H4 (cell line): ENCODE measurements around the gene CD59. TPM values are rescaled to one million over a fixed set of nuclear protein-coding genes. Genes with fewer than 3 reads are reported as not detected.
"Not testable (repeated sequence)": the region's sequence is repeated elsewhere in the genome, so short reads cannot be mapped to it uniquely, and the experiment has no call there.

Experiments used
- DNase-seq: peaks from one replicate; pipeline ENCODE4 v3.0.0-alpha.2; 2015; ENCODE audit warnings: low spot score
- total RNA-seq: library from RNA; depleted of rRNA; stranded (reverse); fragments of >200 nt; shearing (Covaris generic); gene quantifications from 2 replicates; pipeline ENCODE4 v1.2.3, GENCODE V29; 2014; rRNA removed

The CD59 gene
- total RNA-seq, 1 experiment from 2014 or later = 287 TPM

- no peak for DNase-seq
Measured at GRCh38 chr11:33667819-33668467, 68.3 kb downstream of the CD59 start.

GRCh38 chr11:33665350-33666106 lies 70.7 kb downstream of the CD59 start:
- no peak for DNase-seq

GRCh38 chr11:33664827-33665226 lies 71.4 kb downstream of the CD59 start:
- no peak for DNase-seq

GRCh38 chr11:33664166-33664565 lies 72.1 kb downstream of the CD59 start:
- DNase-seq = no peak

GRCh38 chr11:33663121-33663520 lies 73.1 kb downstream of the CD59 start:
- DNase-seq = no peak

GRCh38 chr11:33661526-33661925 lies 74.7 kb downstream of the CD59 start:
- DNase-seq = not testable (repeated sequence)

- DNase-seq = no peak
Measured at GRCh38 chr11:33660962-33661361, 75.3 kb downstream of the CD59 start.

GRCh38 chr11:33659370-33660139 lies 76.7 kb downstream of the CD59 start:
- DNase-seq = no peak

GRCh38 chr11:33658195-33658900 lies 77.9 kb downstream of the CD59 start:
- no peak for DNase-seq

GRCh38 chr11:33657757-33658156 lies 78.5 kb downstream of the CD59 start:
- DNase-seq = no peak

- DNase-seq = no peak
Measured at GRCh38 chr11:33656768-33657167, 79.5 kb downstream of the CD59 start.

- DNase-seq = no peak
Measured at GRCh38 chr11:33655842-33656600, 80.2 kb downstream of the CD59 start.

GRCh38 chr11:33654594-33654993 lies 81.6 kb downstream of the CD59 start:
- DNase-seq = no peak

Other genes with a start within 250 kb of the CD59 start
- gene C11orf91, start 35.6 kb downstream of the CD59 start, total RNA-seq = not detected in 2 replicates
- gene FBXO3, start 38.1 kb upstream of the CD59 start, total RNA-seq = 49.9 and 62.1 TPM in 2 replicates
- gene LMO2, start 155.7 kb upstream of the CD59 start, total RNA-seq = 1.4 and 1.5 TPM in 2 replicates